HG03060 (cell line): ENCODE measurements around the gene HS3ST4.
"Not testable (repeated sequence)": the region's sequence is repeated elsewhere in the genome, so short reads cannot be mapped to it uniquely, and the experiment has no call there.

ENCODE experiments used
- ATAC-seq: cut with Tn5 transposase; IDR thresholded peaks from one replicate; pipeline ENCODE4 v1.9.1; 2021; ENCODE audit warnings: low read depth, moderate number of reproducible peaks; ENCODE audit not compliant: unreplicated experiment

The HS3ST4 gene

GRCh38 chr16:25729188-25729915, 37.6 kb downstream of the HS3ST4 start:
- no peak for ATAC-seq

DNA sequence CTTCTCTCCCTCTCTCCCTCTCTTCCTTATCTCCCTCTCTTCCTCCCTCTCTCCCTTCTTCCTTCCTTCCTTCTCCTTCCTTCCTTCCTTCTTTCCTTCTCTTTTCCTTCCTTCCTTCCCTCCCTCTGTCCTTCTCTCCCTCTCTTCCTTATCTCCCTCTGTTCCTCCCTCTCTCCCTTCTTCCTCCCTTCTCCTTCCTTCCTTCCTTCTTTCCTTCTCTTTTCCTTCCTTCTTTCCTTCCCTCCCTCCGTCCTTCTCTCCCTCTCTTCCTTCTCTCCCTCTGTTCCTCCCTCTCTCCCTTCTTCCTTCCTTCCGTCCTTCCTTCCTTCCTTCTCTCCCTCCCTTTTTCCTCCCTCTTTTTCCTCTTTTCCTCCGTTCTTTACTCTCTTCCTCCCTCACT, 38.6 kb downstream of the HS3ST4 start:
- ATAC-seq, result no peak

DNA sequence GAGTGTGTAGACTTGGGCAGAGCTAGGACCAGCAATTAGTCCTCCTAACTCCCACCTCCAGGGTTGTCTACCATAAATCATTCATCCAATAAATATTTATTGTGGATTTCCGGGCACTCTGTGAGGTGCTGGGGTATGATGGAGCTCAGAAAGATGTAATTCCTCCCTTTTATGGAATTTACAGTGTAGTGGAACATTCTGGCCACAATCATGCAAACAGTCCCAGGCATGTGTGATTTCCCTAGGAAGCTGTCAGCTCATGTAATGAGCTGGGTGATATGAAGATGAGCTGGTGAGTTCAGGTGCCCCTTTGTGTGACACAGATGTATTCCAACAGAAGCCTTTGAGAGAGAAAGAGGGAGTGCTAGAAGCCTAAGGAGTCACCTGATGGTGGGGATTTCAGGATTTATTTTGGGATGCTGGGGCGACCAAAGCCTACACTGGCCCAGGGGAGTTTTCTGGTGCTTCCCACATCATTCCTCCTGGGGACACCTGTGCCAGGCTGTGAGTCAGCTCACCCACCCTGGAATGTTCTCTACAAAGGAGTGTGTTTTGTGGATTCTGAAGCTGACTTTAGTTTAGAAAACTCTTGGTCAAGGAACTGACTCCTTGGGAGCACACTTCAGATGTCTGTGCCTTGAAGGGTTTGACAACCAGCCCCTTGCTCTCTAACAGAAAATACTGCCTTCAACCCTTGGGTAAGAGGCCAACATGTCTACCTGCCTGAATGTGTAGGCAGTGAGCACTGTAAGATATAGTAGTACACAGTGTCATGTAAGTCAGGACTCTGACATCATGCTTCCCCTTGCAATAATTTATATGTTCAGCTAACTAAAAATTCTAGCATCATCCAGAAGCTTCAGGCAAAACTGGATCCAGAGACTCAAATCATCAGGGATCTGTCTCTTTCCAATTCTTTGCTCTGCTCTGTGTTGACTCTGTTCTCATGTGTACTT, 42.9 kb downstream of the HS3ST4 start:
- ATAC-seq, result no peak

- no peak for ATAC-seq
Measured at GRCh38 chr16:25735645-25736044, 43.9 kb downstream of the HS3ST4 start.

- ATAC-seq, result no peak
Measured at GRCh38 chr16:25747160-25747758, 55.5 kb downstream of the HS3ST4 start.

DNA sequence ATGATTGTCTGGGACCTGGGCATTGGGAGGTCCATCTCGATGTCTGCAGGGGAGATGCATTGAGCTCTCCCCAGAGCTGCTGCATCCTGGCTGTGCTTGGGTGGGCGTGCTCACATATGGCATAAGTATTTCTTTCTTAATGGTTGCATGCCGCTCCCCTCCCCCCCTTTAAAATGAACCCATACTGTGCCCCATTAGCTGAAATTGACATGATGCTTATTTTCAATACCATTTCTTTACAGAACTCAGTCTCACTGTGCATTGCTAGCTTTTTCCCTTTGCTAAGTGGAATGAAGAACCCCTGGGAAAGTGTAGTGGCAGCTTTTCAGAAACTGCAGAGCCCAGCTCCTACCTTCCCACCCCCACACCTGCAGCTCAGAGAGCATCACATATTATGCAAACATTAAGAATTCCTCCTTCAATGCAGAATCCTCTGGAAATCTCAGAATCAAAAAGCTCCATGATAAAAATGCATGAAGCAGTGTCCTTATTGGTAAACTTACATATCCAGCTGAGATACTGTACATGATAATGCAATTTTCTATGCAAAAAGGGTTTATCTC, 56.4 kb downstream of the HS3ST4 start:
- no peak for ATAC-seq

- no peak for ATAC-seq
Measured at GRCh38 chr16:25750488-25751216, 58.9 kb downstream of the HS3ST4 start.

GRCh38 chr16:25751230-25751835, 59.6 kb downstream of the HS3ST4 start:
- ATAC-seq, result no peak

DNA sequence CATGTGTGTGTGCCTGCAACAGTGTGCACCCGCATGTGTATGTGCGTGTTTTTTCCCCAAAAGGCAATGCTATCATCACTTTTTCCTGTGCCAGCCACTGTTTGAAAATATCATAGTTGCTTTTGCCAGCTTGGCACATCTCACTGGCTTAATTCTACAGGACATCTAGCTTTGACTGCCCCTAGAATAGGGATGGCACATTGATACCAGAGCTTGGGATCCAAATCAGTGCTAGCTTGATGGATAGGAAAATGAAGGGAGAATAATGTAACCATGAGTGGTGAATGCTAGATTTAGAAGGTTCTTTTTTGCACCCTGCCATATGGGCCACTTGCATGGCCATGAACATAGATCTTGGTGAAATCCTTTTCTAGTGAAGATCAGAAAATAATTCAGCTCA, 72.7 kb downstream of the HS3ST4 start:
- ATAC-seq, result no peak

GRCh38 chr16:25771216-25771615, 79.5 kb downstream of the HS3ST4 start:
- no peak for ATAC-seq

- no peak for ATAC-seq
Measured at GRCh38 chr16:25771812-25772568, 80.2 kb downstream of the HS3ST4 start.

GRCh38 chr16:25776214-25776613, 84.5 kb downstream of the HS3ST4 start:
- not testable (repeated sequence) for ATAC-seq

- ATAC-seq, result no peak
Measured at GRCh38 chr16:25783226-25783625, 91.5 kb downstream of the HS3ST4 start.

GRCh38 chr16:25785361-25785760, 93.6 kb downstream of the HS3ST4 start:
- no peak for ATAC-seq

DNA sequence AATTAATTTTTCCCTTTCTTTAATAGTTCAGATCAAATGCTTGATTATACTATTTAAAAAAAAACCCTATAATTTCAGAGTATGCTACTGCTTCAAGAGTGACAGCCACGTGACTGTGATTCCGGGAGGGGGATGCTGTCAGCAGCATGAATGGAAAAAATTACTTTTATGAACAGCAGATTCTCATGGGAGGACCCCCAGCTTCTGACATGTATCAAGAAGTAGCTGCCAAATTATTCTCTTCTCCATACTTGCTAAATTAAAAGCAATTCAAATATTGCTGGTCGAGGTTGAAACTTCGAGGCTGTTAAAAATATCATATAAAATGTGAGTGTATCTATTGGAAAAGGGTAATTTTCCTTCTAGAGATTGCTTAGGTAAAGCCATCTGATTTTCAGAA, 95.0 kb downstream of the HS3ST4 start:
- ATAC-seq, result no peak

GRCh38 chr16:25788637-25789036, 96.9 kb downstream of the HS3ST4 start:
- no peak for ATAC-seq

DNA sequence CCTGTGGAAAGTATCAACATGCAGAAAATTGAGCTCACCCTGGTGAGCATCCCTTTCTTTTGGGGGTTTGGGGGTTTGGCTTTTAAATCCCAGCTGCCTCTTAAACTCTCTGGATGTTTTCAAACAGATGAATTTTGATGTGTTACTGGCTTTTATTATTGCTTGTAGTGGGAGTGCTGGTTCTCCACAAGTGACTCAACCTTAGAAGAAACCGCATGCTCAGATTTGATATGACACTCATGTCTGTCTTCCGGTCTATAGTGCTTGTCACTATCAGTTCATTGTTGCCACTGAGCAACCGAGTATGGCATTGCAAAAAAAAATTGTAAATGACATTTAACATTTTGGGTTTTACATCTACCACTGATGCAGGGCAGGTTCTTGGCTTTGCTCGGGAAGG, 104.5 kb downstream of the HS3ST4 start:
- ATAC-seq, result no peak

GRCh38 chr16:25798065-25798464, 106.3 kb downstream of the HS3ST4 start:
- ATAC-seq, result no peak

DNA sequence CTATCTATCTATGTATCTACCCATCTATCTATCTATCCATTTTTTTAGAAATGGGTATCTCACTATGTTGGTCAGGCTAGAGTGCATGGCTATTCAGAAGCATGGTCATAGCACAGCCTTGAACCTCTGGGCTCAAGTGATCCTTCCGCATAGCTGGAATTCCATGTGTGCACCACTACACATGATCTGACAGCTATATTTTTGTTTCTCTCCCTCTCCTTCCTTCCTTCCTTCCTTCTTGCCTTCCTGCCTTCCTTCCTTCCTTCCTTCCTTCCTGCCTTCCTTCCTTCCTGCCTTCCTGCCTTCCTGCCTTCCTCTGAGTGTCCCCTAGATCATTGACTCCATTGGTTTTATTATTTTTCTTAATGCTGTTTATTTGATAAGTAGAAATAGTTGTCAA, 108.1 kb downstream of the HS3ST4 start:
- ATAC-seq, result no peak
